C4-2B (cell line): ENCODE data around the gene EXOC3L2.

Source experiments
- H3K27ac ChIP-seq: fragments of 450-650 bp; 2 replicates; pipeline ENCODE4 v1.5.1; 2017
- CTCF ChIP-seq: fragments of 450-650 bp; conservative IDR thresholded peaks from 2 replicates; pipeline ENCODE4 v1.5.1; 2017; ENCODE audit warnings: mild to moderate bottlenecking
- ZFX ChIP-seq: fragments of 450-650 bp; IDR thresholded peaks from 2 replicates; pipeline ENCODE4 v1.6.1; 2017

The EXOC3L2 gene

GRCh38 chr19:45200568-45200967 lies 44.6 kb downstream of the EXOC3L2 start:
- TF ChIP-seq ZFX (no peak), CTCF (no peak)
- H3K27ac ChIP-seq: no peak overlapping the region

- TF ChIP-seq ZFX: no peak
- TF ChIP-seq CTCF: no peak
- no peak overlapping the region for H3K27ac ChIP-seq
Measured at GRCh38 chr19:45195764-45196163, 49.4 kb downstream of the EXOC3L2 start.

- TF ChIP-seq CTCF (no peak), ZFX (no peak)
- no peak overlapping the region for H3K27ac ChIP-seq
Measured at GRCh38 chr19:45191375-45191774, 53.8 kb downstream of the EXOC3L2 start.

DNA sequence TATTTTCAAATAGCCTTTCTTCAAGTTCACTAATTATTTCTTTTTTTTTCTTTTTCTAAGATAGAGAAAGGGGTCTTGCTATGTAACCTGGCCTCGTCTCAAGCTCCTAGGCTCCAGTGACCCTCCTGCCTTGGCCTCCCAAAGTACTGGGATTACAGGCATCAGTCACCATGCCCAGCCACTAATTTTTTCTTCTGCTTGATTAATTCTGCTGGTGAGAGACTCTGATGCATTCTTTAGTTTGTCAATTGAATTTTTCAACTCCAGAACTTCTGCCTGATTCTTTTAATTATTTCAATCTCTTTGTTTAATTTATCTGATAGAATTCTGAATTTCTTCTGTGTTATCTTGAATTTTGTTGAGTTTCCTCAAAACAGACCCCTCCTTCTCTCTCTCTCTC lies 55.2 kb downstream of the EXOC3L2 start:
- no peak overlapping the region for H3K27ac ChIP-seq
- no peak for TF ChIP-seq CTCF
- TF ChIP-seq ZFX: no peak

GRCh38 chr19:45187421-45188100 lies 57.6 kb downstream of the EXOC3L2 start:
- no peak overlapping the region for H3K27ac ChIP-seq
- TF ChIP-seq ZFX: no peak
- peak; percentile 65 for TF ChIP-seq CTCF

DNA sequence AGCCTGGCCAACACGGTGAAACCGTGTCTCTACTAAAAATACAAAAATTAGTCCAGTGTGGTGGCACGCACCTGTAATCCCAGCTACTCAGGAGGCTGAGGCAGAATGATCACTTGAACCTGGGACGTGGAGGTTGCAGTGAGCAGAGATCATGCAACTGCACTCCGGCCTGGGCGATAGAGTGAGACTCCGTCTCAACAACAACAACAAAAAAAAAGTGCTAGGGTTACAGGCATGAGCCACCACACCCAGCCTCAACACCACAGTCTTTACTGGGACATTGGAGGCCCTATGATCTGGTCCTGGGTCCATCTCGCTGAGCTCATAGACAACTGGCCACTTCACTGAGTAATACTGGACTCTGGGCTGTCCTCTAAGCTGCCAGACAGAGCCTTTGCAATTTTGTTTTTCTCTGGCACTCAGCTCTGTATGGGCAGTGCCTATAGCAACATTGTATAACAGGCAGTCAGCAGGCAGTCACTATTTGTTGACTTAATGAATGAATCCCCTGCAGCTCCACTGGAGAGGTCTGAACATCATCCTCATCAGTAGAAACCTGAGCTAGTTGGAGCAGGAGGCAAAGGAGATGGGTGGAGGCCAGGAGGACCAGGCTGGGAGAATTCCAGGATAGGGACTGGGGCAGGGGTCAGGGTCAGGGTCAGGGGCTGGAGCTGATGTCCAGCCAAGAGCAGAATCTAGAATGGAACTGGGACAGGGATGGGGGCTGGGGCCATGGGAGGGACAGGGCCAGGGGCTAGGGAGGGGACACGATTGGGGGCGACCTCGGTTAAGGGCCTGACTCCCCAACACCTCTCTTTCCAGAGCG lies 58.5 kb downstream of the EXOC3L2 start:
- no peak overlapping the region for H3K27ac ChIP-seq
- TF ChIP-seq ZFX (no peak), CTCF (no peak)

- no peak for TF ChIP-seq CTCF
- TF ChIP-seq ZFX: no peak
- H3K27ac ChIP-seq: no peak overlapping the region
Measured at GRCh38 chr19:45184115-45184514, 61.1 kb downstream of the EXOC3L2 start.
